ENCODE results near the gene PADI3. TPM values are rescaled to one million over a fixed set of nuclear protein-coding genes. Genes with fewer than 3 reads are reported as not detected.

PADI3 gene
- total and polyA plus RNA-seq, 2 experiments from 2014 or later, result 0.37 to 0.80 TPM

DNA sequence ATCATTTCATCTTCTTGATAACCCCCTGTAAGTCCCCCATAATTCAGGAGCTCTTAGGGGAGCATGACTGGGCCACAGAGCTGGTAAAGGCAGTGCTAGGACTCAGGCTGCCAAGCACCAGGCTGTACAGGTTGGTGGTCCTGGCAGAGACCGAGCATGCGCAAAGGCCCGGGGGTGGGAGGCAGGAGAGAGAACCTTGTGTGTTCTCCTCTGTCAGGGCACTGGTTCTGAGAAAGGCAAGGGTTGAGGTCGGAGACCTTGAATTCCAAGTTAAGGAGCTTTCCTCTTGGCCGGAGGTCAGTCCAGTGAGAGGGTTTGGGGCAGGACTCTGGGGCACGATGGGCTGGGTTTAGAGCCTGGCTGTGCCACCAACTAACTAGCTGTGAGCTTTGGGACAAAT is 23.2 kb downstream of the PADI3 start (continued):
- TF ChIP-seq, protein P1, sequence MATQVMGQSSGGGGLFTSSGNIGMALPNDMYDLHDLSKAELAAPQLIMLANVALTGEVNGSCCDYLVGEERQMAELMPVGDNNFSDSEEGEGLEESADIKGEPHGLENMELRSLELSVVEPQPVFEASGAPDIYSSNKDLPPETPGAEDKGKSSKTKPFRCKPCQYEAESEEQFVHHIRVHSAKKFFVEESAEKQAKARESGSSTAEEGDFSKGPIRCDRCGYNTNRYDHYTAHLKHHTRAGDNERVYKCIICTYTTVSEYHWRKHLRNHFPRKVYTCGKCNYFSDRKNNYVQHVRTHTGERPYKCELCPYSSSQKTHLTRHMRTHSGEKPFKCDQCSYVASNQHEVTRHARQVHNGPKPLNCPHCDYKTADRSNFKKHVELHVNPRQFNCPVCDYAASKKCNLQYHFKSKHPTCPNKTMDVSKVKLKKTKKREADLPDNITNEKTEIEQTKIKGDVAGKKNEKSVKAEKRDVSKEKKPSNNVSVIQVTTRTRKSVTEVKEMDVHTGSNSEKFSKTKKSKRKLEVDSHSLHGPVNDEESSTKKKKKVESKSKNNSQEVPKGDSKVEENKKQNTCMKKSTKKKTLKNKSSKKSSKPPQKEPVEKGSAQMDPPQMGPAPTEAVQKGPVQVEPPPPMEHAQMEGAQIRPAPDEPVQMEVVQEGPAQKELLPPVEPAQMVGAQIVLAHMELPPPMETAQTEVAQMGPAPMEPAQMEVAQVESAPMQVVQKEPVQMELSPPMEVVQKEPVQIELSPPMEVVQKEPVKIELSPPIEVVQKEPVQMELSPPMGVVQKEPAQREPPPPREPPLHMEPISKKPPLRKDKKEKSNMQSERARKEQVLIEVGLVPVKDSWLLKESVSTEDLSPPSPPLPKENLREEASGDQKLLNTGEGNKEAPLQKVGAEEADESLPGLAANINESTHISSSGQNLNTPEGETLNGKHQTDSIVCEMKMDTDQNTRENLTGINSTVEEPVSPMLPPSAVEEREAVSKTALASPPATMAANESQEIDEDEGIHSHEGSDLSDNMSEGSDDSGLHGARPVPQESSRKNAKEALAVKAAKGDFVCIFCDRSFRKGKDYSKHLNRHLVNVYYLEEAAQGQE (IDR thresholded peaks at IDR 0.05; ENCODE audit: unreplicated experiment), result no peak
- TF ChIP-seq JUNB (IDR thresholded peaks at IDR 0.05; ENCODE audit: unreplicated experiment) (no peak), EZH2phosphoT487 (IDR thresholded peaks at IDR 0.05; ENCODE audit: unreplicated experiment) (no peak), CREB1 (CRISPR knock-in tag; IDR thresholded peaks at IDR 0.05; ENCODE audit: low read depth) (no peak), EZH2 (IDR thresholded peaks at IDR 0.05; ENCODE audit: low read depth, unreplicated experiment) (no peak)
- TF ChIP-seq, protein P2, sequence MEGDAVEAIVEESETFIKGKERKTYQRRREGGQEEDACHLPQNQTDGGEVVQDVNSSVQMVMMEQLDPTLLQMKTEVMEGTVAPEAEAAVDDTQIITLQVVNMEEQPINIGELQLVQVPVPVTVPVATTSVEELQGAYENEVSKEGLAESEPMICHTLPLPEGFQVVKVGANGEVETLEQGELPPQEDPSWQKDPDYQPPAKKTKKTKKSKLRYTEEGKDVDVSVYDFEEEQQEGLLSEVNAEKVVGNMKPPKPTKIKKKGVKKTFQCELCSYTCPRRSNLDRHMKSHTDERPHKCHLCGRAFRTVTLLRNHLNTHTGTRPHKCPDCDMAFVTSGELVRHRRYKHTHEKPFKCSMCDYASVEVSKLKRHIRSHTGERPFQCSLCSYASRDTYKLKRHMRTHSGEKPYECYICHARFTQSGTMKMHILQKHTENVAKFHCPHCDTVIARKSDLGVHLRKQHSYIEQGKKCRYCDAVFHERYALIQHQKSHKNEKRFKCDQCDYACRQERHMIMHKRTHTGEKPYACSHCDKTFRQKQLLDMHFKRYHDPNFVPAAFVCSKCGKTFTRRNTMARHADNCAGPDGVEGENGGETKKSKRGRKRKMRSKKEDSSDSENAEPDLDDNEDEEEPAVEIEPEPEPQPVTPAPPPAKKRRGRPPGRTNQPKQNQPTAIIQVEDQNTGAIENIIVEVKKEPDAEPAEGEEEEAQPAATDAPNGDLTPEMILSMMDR (conservative IDR thresholded peaks at IDR 0.05; ENCODE audit: low read depth in 2 of 2), result no peak

DNA sequence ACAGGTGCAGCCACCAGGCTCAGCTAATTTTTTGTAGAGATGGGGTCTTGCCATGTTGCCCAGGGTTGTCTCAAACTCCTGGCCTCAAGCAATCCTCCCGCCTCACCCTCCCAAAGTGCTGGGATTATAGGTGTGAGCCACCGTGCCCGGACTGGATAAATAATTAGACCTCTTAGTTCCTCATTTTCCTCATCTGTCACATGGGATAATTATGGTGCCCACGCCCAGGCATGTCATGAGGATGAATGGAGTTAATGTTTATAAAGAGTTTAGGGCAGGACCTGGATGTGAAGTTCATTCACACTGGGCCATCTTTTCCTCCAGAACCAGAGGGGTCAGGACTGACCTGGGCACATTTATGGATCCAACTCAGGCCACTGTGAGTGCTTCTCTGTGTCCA is 23.7 kb downstream of the PADI3 start:
- ATAC-seq (no peak), DNase-seq (ENCODE audit: low spot score) (no peak)
- H3K27ac ChIP-seq (ENCODE audit: low read depth), result no peak overlapping the region
- H3K4me3 ChIP-seq, result no peak overlapping the region
- Mint-ChIP-seq H3K9me3 (no peaks in the 10 kb centered on the region; the same call in 2 of the 3 replicates), H3K36me3 (ENCODE audit: low read depth) (no peaks in the 10 kb centered on the region), H3K4me1 (no peaks in the 10 kb centered on the region), H3K27ac (no peak overlapping the region), H3K4me3 (no peak overlapping the region), H3K27me3 (ENCODE audit: insufficient read depth, low read depth, poor library complexity) (peaks cover 4% of the 10 kb centered on the region)
- no peaks in the 10 kb centered on the region for H3F3A ChIP-seq (replicated peaks; ENCODE audit: low read depth)
- H3K36me3 ChIP-seq (ENCODE audit: insufficient read depth), result no peaks in the 10 kb centered on the region
- no peaks in the 10 kb centered on the region for H3K4me1 ChIP-seq (ENCODE audit: insufficient read depth)
- H4K20me1 ChIP-seq (replicated peaks; ENCODE audit: insufficient read depth), result no peaks in the 10 kb centered on the region; the same call in 1 of the 2 replicates
- H3K27me3 ChIP-seq (ENCODE audit: insufficient read depth), result no peaks in the 10 kb centered on the region
- H3K79me2 ChIP-seq (replicated peaks; ENCODE audit: insufficient read depth), result no peaks in the 10 kb centered on the region
- H2AFZ ChIP-seq, result no peak overlapping the region
- H3K9me2 ChIP-seq (ENCODE audit: insufficient read depth), result no peaks in the 10 kb centered on the region
- no peak overlapping the region for H3K4me2 ChIP-seq
- TF ChIP-seq ZNF331 (CRISPR knock-in tag; IDR thresholded peaks at IDR 0.05; ENCODE audit: low read depth) (no peak), CREB1 (CRISPR knock-in tag; IDR thresholded peaks at IDR 0.05; ENCODE audit: low read depth) (no peak), POLR2AphosphoS5 (IDR thresholded peaks at IDR 0.05; ENCODE audit: low read depth) (no peak), EZH2 (IDR thresholded peaks at IDR 0.05; ENCODE audit: low read depth, unreplicated experiment) (no peak), EZH2phosphoT487 (IDR thresholded peaks at IDR 0.05; ENCODE audit: unreplicated experiment) (no peak), JUNB (IDR thresholded peaks at IDR 0.05; ENCODE audit: unreplicated experiment) (no peak), NANOG (IDR thresholded peaks at IDR 0.05; ENCODE audit: borderline replicate concordance) (no peak)
- TF ChIP-seq, protein P3, sequence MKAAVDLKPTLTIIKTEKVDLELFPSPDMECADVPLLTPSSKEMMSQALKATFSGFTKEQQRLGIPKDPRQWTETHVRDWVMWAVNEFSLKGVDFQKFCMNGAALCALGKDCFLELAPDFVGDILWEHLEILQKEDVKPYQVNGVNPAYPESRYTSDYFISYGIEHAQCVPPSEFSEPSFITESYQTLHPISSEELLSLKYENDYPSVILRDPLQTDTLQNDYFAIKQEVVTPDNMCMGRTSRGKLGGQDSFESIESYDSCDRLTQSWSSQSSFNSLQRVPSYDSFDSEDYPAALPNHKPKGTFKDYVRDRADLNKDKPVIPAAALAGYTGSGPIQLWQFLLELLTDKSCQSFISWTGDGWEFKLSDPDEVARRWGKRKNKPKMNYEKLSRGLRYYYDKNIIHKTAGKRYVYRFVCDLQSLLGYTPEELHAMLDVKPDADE (IDR thresholded peaks at IDR 0.05), result no peak
- TF ChIP-seq, protein P2 (conservative IDR thresholded peaks at IDR 0.05; ENCODE audit: low read depth in 2 of 2), result no peak

Measured in GM23338 (cell line).